Activated CD4-positive, alpha-beta memory T cell treated with anti-CD3 and anti-CD28 coated beads, Interleukin-2, amount 10 ng/mL, durations not matched to agents 7 days and 5 days (primary cell): ENCODE results near the gene TNFRSF8. TPM values are rescaled to one million over a fixed set of nuclear protein-coding genes. Genes with fewer than 3 reads are reported as not detected.

Experiments used
- CTCF ChIA-PET: fragments of 350-600 bp; sonication (Branson Sonifier 250); formaldehyde crosslinking; loops from one replicate; lab custom pipeline; 2021; ENCODE audit warnings: antibody characterized with exemption, inconsistent platforms; lab: Charles Lee
- POLR2A ChIA-PET: fragments of 350-600 bp; sonication (Branson Sonifier 250); formaldehyde crosslinking; loops from one replicate; lab custom pipeline; 2021; ENCODE audit warnings: antibody characterized with exemption; lab: Charles Lee
- DNase-seq: peaks from one replicate; pipeline ENCODE4 v3.0.0-alpha.2; 2020
- H3K27ac Mint-ChIP-seq: one replicate; pipeline ENCODE4 v1.8.0; 2021; ENCODE audit warnings: mild to moderate bottlenecking, mixed read lengths
- H3K27me3 Mint-ChIP-seq: one replicate; pipeline ENCODE4 v1.8.0; 2021; ENCODE audit warnings: mixed read lengths
- H3K36me3 Mint-ChIP-seq: one replicate; pipeline ENCODE4 v1.8.0; 2021; ENCODE audit warnings: low read depth, mixed read lengths
- H3K4me1 Mint-ChIP-seq: one replicate; pipeline ENCODE4 v1.8.0; 2021; ENCODE audit warnings: mixed read lengths
- H3K4me3 Mint-ChIP-seq: one replicate; pipeline ENCODE4 v1.8.0; 2021; ENCODE audit warnings: mild to moderate bottlenecking, mixed read lengths
- H3K9me3 Mint-ChIP-seq: one replicate; pipeline ENCODE4 v1.8.0; 2021; ENCODE audit warnings: mixed read lengths
- total RNA-seq, 2 experiments: library from RNA; stranded (reverse); gene quantifications; one replicate each; pipeline ENCODE4 v1.2.3, GENCODE V29; 2021

The TNFRSF8 gene
- total RNA-seq, 2 experiments from 2014 or later = 32.9 to 34.3 TPM

DNA sequence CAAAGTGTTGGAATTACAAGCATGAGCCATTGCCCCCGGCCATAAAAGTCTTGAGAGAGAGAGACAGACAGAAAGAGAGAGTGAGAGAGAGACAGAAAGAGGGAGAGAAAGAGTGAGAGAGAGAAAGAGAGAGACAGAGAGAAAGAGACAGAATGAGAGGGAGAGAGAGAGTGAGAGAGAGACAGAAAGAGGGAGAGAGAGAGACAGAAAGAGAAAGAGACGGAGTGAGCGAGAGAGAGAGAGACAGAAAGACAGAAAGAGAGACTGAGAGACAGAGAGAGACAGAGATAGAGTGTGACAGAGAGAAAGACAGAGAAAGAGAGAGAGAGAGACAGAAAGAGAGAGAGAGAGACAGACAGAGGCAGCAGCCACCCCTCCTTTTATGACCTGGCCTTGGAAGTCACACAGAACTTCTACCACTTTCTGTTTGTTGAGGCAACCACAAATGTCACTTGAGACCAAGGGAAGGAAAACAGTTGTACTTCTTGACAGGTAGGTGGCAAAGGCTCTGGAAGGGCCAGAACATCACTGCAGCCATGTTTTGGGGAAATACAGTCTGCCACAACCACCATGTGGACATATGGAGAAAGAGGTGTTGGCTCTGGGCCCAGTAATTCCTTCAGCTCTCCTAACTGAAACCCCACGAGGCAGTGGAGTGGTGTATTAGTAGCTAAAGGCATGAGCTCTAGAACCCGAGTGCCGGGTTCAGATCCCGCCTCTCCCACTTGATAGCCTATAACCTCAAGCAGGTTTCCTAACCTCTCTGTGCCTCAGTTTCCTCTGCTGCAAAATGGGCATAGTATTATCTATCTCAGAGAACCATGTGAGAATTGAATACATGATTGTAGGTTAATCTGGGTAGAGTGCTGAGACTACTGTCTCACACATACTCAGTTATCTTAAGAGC is 50.6 kb downstream of the TNFRSF8 start:
- no peak overlapping the region for H3K4me3 Mint-ChIP-seq
- H3K4me1 Mint-ChIP-seq = peaks cover 19% of the 10 kb centered on the region
- peak overlapping the region; percentile 51 for H3K27ac Mint-ChIP-seq
- no peaks in the 10 kb centered on the region for H3K27me3 Mint-ChIP-seq
- ChIA-PET POLR2A (interaction anchor here (0.6 to 1.2 kb wide), 3 partner anchors 89 to 206 kb away, joined by 3 read pairs; partner anchors contain the start of gene MIIP), CTCF (interaction anchor here (0.9 to 2.2 kb wide), 2 partner anchors 9 to 11 kb away, joined by 3 to 11 read pairs; no protein-coding TSS in a partner anchor)
- H3K36me3 Mint-ChIP-seq = peaks cover 30% of the 10 kb centered on the region
- no peak for DNase-seq
- no peaks in the 10 kb centered on the region for H3K9me3 Mint-ChIP-seq

GRCh38 chr1:12114340-12114683 is 51.2 kb downstream of the TNFRSF8 start:
- ChIA-PET CTCF (interaction anchor here (0.9 to 2.2 kb wide), 2 partner anchors 8 to 10 kb away, joined by 3 to 11 read pairs; no protein-coding TSS in a partner anchor), POLR2A (interaction anchor here (0.6 to 1.2 kb wide), 3 partner anchors 88 to 207 kb away, joined by 3 read pairs; partner anchors contain the start of gene MIIP)
- peaks cover 19% of the 10 kb centered on the region for H3K4me1 Mint-ChIP-seq
- H3K27ac Mint-ChIP-seq = no peak overlapping the region
- H3K4me3 Mint-ChIP-seq = no peak overlapping the region
- no peaks in the 10 kb centered on the region for H3K27me3 Mint-ChIP-seq
- no peaks in the 10 kb centered on the region for H3K9me3 Mint-ChIP-seq
- no peak for DNase-seq
- peaks cover 34% of the 10 kb centered on the region for H3K36me3 Mint-ChIP-seq

GRCh38 chr1:12114916-12115315 is 51.8 kb downstream of the TNFRSF8 start:
- Mint-ChIP-seq H3K27ac (no peak overlapping the region), H3K9me3 (no peaks in the 10 kb centered on the region), H3K27me3 (no peaks in the 10 kb centered on the region), H3K4me3 (no peak overlapping the region), H3K36me3 (peaks cover 34% of the 10 kb centered on the region), H3K4me1 (peaks cover 19% of the 10 kb centered on the region)
- DNase-seq = no peak
- POLR2A ChIA-PET = interaction anchor here (1.0 to 1.2 kb wide), 2 partner anchors 96 to 205 kb away, joined by 3 read pairs; partner anchors contain the start of gene MIIP
- CTCF ChIA-PET = interaction anchor here (0.9 to 2.2 kb wide), 2 partner anchors 9 to 63 kb away, joined by 3 to 11 read pairs; no protein-coding TSS in a partner anchor

DNA sequence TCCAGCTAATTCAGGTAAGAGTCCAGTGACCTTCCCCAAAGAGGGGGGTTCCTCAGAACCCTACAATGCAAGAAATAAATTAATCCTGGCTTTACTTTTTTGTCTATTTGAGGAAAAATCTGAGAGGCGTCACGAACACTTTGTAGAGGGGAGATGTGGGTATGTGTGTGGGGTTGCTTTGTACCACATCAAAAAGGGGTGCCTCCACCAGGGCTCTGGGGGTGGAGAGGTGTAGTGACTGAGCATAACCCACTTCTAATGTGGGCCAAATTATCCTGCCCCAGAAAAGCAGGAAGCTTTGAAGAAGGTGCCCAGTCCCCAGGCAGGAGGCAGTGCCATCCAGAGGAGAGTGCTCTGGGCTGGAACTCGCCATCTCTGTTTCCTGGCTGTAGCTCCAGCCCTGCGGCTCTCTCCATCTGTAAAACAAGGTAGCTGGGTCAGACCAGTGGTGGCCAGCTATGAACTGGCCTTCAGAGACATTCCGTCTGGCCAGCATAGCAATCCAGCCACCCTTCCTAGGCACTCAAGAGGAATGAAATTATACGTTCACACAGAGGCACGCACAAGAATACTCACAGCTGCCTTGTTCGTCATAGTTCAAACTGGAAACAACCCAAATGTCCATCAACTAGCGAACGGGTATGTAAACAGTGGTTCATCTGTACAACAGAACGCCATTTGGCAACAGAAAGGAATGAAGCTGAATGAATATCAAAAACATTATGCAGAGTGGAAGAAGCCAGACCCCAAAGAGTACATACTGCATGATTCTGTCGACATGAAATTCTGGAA is 58.3 kb downstream of the TNFRSF8 start:
- Mint-ChIP-seq H3K9me3 (no peaks in the 10 kb centered on the region), H3K4me3 (no peak overlapping the region), H3K4me1 (peaks cover 25% of the 10 kb centered on the region), H3K27me3 (no peaks in the 10 kb centered on the region), H3K27ac (no peak overlapping the region), H3K36me3 (peaks cover 26% of the 10 kb centered on the region)
- ChIA-PET CTCF (interaction anchor here (1.0 to 7.4 kb wide), 7 partner anchors 32 to 158 kb away, joined by 3 to 172 read pairs (median 3); no protein-coding TSS in a partner anchor), POLR2A (interaction anchor here (1.1 to 1.4 kb wide), 4 partner anchors 81 to 213 kb away, joined by 3 to 7 read pairs (median 4); partner anchors contain the start of gene MIIP)
- DNase-seq = no peak

DNA sequence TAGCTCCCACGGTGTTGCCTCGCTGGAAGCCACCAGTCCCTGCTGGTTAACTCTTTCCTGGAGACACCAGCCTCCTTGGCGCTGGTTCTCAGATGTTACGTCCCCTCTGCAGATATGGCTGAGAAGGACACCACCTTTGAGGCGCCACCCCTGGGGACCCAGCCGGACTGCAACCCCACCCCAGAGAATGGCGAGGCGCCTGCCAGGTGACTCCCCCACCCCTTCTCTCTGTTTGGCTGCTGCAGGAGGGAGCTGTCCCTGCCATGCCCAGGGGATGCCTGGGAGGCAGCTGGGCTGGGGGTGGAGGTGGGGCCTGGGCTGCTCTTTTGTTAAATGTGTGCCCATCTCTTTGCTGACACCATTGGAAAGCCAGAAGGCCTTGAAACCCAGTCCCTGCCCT is 60.1 kb downstream of the TNFRSF8 start:
- Mint-ChIP-seq H3K9me3 (no peaks in the 10 kb centered on the region), H3K27me3 (no peaks in the 10 kb centered on the region), H3K27ac (no peak overlapping the region), H3K4me3 (no peak overlapping the region), H3K4me1 (peaks cover 33% of the 10 kb centered on the region), H3K36me3 (peaks cover 33% of the 10 kb centered on the region)
- DNase-seq = no peak
- ChIA-PET POLR2A (interaction anchor here (0.9 to 5.5 kb wide), 4 partner anchors 45 to 86 kb away, joined by 3 to 57 read pairs (median 32); partner anchors contain the start of gene TNFRSF1B), CTCF (interaction anchor here (0.6 to 7.4 kb wide), 11 partner anchors 9 to 148 kb away, joined by 3 to 172 read pairs (median 11); no protein-coding TSS in a partner anchor)

GRCh38 chr1:12124693-12125421 is 61.8 kb downstream of the TNFRSF8 start:
- peak overlapping the region; percentile 61 for H3K27ac Mint-ChIP-seq
- no peaks in the 10 kb centered on the region for H3K27me3 Mint-ChIP-seq
- ChIA-PET CTCF (interaction anchor here (0.7 to 7.4 kb wide), 47 partner anchors 8 to 534 kb away, joined by 3 to 172 read pairs (median 6); partner anchors contain the start of gene TNFRSF1B), POLR2A (interaction anchor here (0.5 to 5.5 kb wide), 19 partner anchors 9 to 217 kb away, joined by 3 to 57 read pairs (median 5); partner anchors contain the start of gene TNFRSF1B)
- H3K36me3 Mint-ChIP-seq = peaks cover 34% of the 10 kb centered on the region
- peaks cover 28% of the 10 kb centered on the region for H3K4me1 Mint-ChIP-seq
- no peaks in the 10 kb centered on the region for H3K9me3 Mint-ChIP-seq
- DNase-seq = peak; percentile 82
- no peak overlapping the region for H3K4me3 Mint-ChIP-seq

GRCh38 chr1:12125422-12126355 is 62.6 kb downstream of the TNFRSF8 start:
- POLR2A ChIA-PET = interaction anchor here (0.5 to 5.5 kb wide), 16 partner anchors 25 to 218 kb away, joined by 3 to 57 read pairs (median 8); partner anchors contain the start of gene TNFRSF1B
- Mint-ChIP-seq H3K27me3 (no peaks in the 10 kb centered on the region), H3K27ac (peak overlapping the region; percentile 61), H3K9me3 (no peaks in the 10 kb centered on the region), H3K4me1 (peaks cover 32% of the 10 kb centered on the region), H3K36me3 (peaks cover 30% of the 10 kb centered on the region), H3K4me3 (no peak overlapping the region)
- no peak for DNase-seq
- CTCF ChIA-PET = interaction anchor here (0.9 to 7.4 kb wide), 35 partner anchors 7 to 533 kb away, joined by 3 to 172 read pairs (median 8); partner anchors contain the start of gene TNFRSF1B

DNA sequence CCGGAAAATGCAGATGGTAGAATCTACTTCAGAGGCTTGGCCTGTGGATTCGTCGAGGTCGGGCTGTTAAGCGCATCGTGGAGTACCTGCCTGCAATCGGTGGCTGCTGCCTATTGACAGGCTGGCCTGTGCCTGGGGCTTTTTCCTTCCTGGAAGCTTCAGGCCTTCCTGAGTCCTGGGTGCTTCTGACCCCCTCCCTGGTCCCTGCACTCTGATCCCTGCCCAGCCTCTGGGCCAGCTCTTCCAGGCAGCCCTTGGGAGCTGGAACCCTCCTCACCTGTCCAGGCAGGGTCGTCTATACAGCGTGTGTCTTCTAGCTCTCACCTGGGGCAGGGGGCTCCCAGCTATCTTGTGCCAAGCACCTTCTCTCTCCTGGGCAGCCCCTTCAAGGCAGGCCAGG is 63.7 kb downstream of the TNFRSF8 start:
- H3K27ac Mint-ChIP-seq = peak overlapping the region; percentile 80
- CTCF ChIA-PET = interaction anchor here (1.3 to 7.4 kb wide), 5 partner anchors 11 to 79 kb away, joined by 4 to 172 read pairs (median 18); partner anchors contain the start of gene TNFRSF1B
- DNase-seq = no peak
- H3K9me3 Mint-ChIP-seq = no peaks in the 10 kb centered on the region
- no peaks in the 10 kb centered on the region for H3K27me3 Mint-ChIP-seq
- POLR2A ChIA-PET = interaction anchor here (1.5 to 5.5 kb wide), 6 partner anchors 35 to 112 kb away, joined by 4 to 57 read pairs (median 26); partner anchors contain the start of gene TNFRSF1B
- H3K36me3 Mint-ChIP-seq = peaks cover 27% of the 10 kb centered on the region
- peaks cover 33% of the 10 kb centered on the region for H3K4me1 Mint-ChIP-seq
- H3K4me3 Mint-ChIP-seq = no peak overlapping the region

GRCh38 chr1:12127206-12127810 is 64.2 kb downstream of the TNFRSF8 start:
- POLR2A ChIA-PET = interaction anchor here (1.5 to 5.5 kb wide), 5 partner anchors 41 to 112 kb away, joined by 4 to 57 read pairs (median 31); partner anchors contain the start of gene TNFRSF1B
- peaks cover 38% of the 10 kb centered on the region for H3K4me1 Mint-ChIP-seq
- no peaks in the 10 kb centered on the region for H3K27me3 Mint-ChIP-seq
- H3K36me3 Mint-ChIP-seq = peaks cover 26% of the 10 kb centered on the region
- H3K9me3 Mint-ChIP-seq = no peaks in the 10 kb centered on the region
- CTCF ChIA-PET = interaction anchor here (1.3 to 7.4 kb wide), 4 partner anchors 10 to 78 kb away, joined by 4 to 172 read pairs (median 45); no protein-coding TSS in a partner anchor
- no peak overlapping the region for H3K4me3 Mint-ChIP-seq
- H3K27ac Mint-ChIP-seq = peak overlapping the region; percentile 80
- DNase-seq = no peak

DNA sequence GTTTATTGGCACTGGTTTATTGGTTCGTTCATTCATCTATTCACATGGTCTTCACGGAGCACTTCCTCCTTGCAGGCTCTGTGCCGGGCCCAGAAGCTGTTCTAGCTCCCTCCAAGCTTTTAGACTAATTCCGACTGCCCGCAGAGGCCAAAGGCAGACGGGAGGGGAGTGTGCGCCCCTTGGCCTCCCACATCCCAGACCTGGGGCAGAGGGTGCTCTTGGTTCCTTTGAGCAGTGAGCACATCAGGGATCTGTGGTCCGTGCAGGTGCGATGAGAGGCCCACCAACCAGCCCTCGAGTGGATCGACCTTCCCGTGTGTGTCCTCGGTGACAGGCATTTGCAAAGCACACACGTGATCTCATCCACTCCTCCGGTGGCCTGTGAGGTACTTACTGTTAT is 65.0 kb downstream of the TNFRSF8 start:
- no peak for DNase-seq
- H3K9me3 Mint-ChIP-seq = no peaks in the 10 kb centered on the region
- peak overlapping the region; percentile 47 for H3K27ac Mint-ChIP-seq
- H3K36me3 Mint-ChIP-seq = peaks cover 29% of the 10 kb centered on the region
- peaks cover 47% of the 10 kb centered on the region for H3K4me1 Mint-ChIP-seq
- H3K27me3 Mint-ChIP-seq = no peaks in the 10 kb centered on the region
- no peak overlapping the region for H3K4me3 Mint-ChIP-seq
- ChIA-PET CTCF (interaction anchor here (7.4 kb wide), 1 partner anchor 77 kb away, joined by 172 read pairs; no protein-coding TSS in a partner anchor), POLR2A (interaction anchor here (5.5 kb wide), 1 partner anchor 40 kb away, joined by 31 read pairs; the partner anchor contains the start of gene TNFRSF1B)
